SK-N-MC (cell line): ENCODE data around the gene TRIM50.
"Not testable (repeated sequence)": the region's sequence is repeated elsewhere in the genome, so short reads cannot be mapped to it uniquely, and the experiment has no call there.

ENCODE experiments used
- DNase-seq: peaks from one replicate; pipeline ENCODE4 v3.0.0-alpha.2; 2011; ENCODE audit warnings: low read depth, low spot score
- H3K27ac ChIP-seq: fragments of 200-600 bp; sonication (generic); 2 replicates; pipeline ENCODE4 v1.5.1; 2016; ENCODE audit warnings: mixed run types
- H3K36me3 ChIP-seq: fragments of 200-600 bp; sonication (generic); 2 replicates; pipeline ENCODE4 v1.6.1; 2017; ENCODE audit warnings: antibody characterized with exemption, low read length, mixed read lengths; ENCODE audit not compliant: insufficient read depth
- H3K4me3 ChIP-seq: fragments of 200-600 bp; sonication (generic); 2 replicates; pipeline ENCODE4 v1.5.1; 2016
- H3K9ac ChIP-seq: fragments of 200-600 bp; sonication (generic); 2 replicates; pipeline ENCODE4 v1.8.0; 2017; ENCODE audit warnings: mixed run types, mixed read lengths; ENCODE audit not compliant: insufficient read length
- H3K9me3 ChIP-seq: fragments of 200-600 bp; sonication (generic); 2 replicates; pipeline ENCODE4 v1.6.1; 2017; ENCODE audit warnings: low read depth, mild to moderate bottlenecking, antibody characterized with exemption, low read length, moderate library complexity, mixed read lengths

TRIM50 gene

GRCh38 chr7:73267813-73268212, 60.1 kb downstream of the TRIM50 start:
- H3K9ac ChIP-seq, DNase-seq, H3K9me3 ChIP-seq, H3K4me3 ChIP-seq, H3K27ac ChIP-seq, H3K36me3 ChIP-seq: not testable (repeated sequence)

- H3K4me3 ChIP-seq, H3K9me3 ChIP-seq, H3K9ac ChIP-seq, H3K27ac ChIP-seq, H3K36me3 ChIP-seq, DNase-seq: not testable (repeated sequence)
These were observed 61.0 kb downstream of the TRIM50 start for GRCh38 chr7:73266719-73267368.
